A673 (cell line): ENCODE measurements around the gene NFKBIL1. TPM values are rescaled to one million over a fixed set of nuclear protein-coding genes. Genes with fewer than 3 reads are reported as not detected.

Experiments
- BruUV-seq: library from RNA; stranded (reverse); fragments of 400-500 nt; replicated peaks from 2 replicates; lab custom pipeline; 2021; lab: Mats Ljungman, UMichigan
- CTCF ChIA-PET: fragments of 300-600 bp; sonication (Branson Sonifier 250); formaldehyde crosslinking; loops from one replicate; lab custom pipeline; 2022; ENCODE audit warnings: antibody characterized with exemption; lab: Charles Lee
- POLR2A ChIA-PET: fragments of 300-600 bp; sonication (Branson Sonifier 250); formaldehyde crosslinking; loops from one replicate; lab custom pipeline; 2022; ENCODE audit warnings: antibody characterized with exemption; ENCODE audit not compliant: low non-redundant PET; lab: Charles Lee
- DNase-seq: peaks from one replicate; pipeline ENCODE4 v3.0.0-alpha.2; 2015; ENCODE audit warnings: low spot score
- H3K27ac ChIP-seq: fragments of 200-600 bp; sonication (generic); 2 replicates; pipeline ENCODE4 v1.5.1; 2016; ENCODE audit warnings: mixed run types, low read depth, mild to moderate bottlenecking, mixed read lengths, antibody characterized with exemption, low read length; ENCODE audit not compliant: poor library complexity, severe bottlenecking
- H3K27me3 ChIP-seq: fragments of 200-600 bp; sonication (generic); replicated peaks from 2 replicates; pipeline ENCODE4 v1.6.1; 2017; ENCODE audit warnings: mixed run types, low read depth, mild to moderate bottlenecking, mixed read lengths, antibody characterized with exemption, low read length; ENCODE audit not compliant: insufficient read depth, poor library complexity
- H3K36me3 ChIP-seq: fragments of 200-600 bp; sonication (generic); 2 replicates; pipeline ENCODE4 v1.6.1; 2016; ENCODE audit warnings: mixed run types, mild to moderate bottlenecking, mixed read lengths, antibody characterized with exemption, low read length; ENCODE audit not compliant: insufficient read depth, poor library complexity, severe bottlenecking
- H3K4me1 ChIP-seq: fragments of 200-600 bp; sonication (generic); 2 replicates; pipeline ENCODE4 v1.6.1; 2017; ENCODE audit warnings: mixed run types, mild to moderate bottlenecking, mixed read lengths, antibody characterized with exemption, low read length; ENCODE audit not compliant: insufficient read depth, poor library complexity, severe bottlenecking
- H3K4me3 ChIP-seq: fragments of 200-600 bp; sonication (generic); 2 replicates; pipeline ENCODE4 v1.5.1; 2016; ENCODE audit warnings: low read depth, mixed run types, mild to moderate bottlenecking, mixed read lengths, low read length; ENCODE audit not compliant: poor library complexity, severe bottlenecking
- H3K9me3 ChIP-seq: fragments of 200-600 bp; sonication (generic); 2 replicates; pipeline ENCODE4 v1.6.1; 2016; ENCODE audit warnings: mixed run types, low read depth, mild to moderate bottlenecking, mixed read lengths, antibody characterized with exemption, low read length; ENCODE audit not compliant: poor library complexity, severe bottlenecking
- CTCF ChIP-seq: fragments of 300-800, 200-600 bp; sonication (generic); conservative IDR thresholded peaks from 2 replicates; pipeline ENCODE4 v1.5.1; 2017; ENCODE audit warnings: low read depth, mild to moderate bottlenecking, antibody characterized with exemption, low read length, moderate library complexity, mixed read lengths
- EZH2 ChIP-seq: fragments of 200-600 bp; sonication (generic); IDR thresholded peaks from 2 replicates; pipeline ENCODE4 v1.6.1; 2017; ENCODE audit warnings: borderline replicate concordance, low read depth, mild to moderate bottlenecking, mixed read lengths, antibody characterized with exemption, low read length; ENCODE audit not compliant: poor library complexity, severe bottlenecking
- intact Hi-C: fragments of 100-400 bp; cut with micrococcal nuclease; formaldehyde crosslinking; loops from one replicate; pipeline ENCODE4 v1.10.0; 2022; ENCODE audit not compliant: unreplicated experiment
- total RNA-seq: library from RNA; stranded (reverse); gene quantifications from 2 replicates; pipeline ENCODE4 v1.2.3, GENCODE V29; 2021

The NFKBIL1 gene
- total RNA-seq, 1 experiment from 2014 or later = 15.7 TPM

DNA sequence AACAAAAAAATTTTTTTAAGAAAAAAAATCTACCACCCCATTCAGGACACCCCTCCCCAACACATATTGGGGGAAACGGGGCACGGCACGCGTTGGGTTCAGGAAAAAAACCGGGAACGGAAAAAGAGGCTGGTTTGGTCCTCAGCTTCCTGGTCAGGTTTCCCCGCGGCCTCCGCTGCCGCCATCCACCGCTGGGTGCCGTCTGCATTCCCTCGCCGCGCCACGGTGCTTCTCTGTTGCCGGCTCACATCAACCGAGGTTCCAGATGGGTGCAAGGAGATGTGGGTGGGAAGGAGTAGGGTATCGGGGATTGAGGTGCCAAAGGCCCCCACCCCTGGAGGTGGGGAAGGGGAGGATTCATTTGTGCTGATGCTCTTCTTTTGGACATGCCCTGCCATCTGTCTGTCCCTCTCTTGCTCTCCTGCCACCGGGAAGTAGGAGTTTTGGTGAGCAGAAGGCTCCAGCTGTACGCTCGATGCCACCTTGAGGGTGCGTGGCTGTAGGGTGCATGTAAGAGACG is 12.8 kb upstream of the NFKBIL1 start:
- Histone ChIP-seq H3K4me1 (peaks cover 7% of the 10 kb centered on the region), H3K27me3 (no peaks in the 10 kb centered on the region), H3K36me3 (peaks cover 98% of the 10 kb centered on the region), H3K9me3 (no peaks in the 10 kb centered on the region), H3K4me3 (no peak overlapping the region), H3K27ac (no peak overlapping the region)
- BruUV-seq = no TSS peak
- ChIA-PET POLR2A (interaction anchor here (0.7 kb wide), 1 partner anchor 86 kb away, joined by 3 read pairs; no protein-coding TSS in a partner anchor), CTCF (no interaction called here)
- intact Hi-C loops = no loop called here
- no peak for DNase-seq
- TF ChIP-seq CTCF (no peak), EZH2 (no peak)

- Histone ChIP-seq H3K9me3 (no peaks in the 10 kb centered on the region), H3K4me3 (no peak overlapping the region), H3K36me3 (peaks cover 100% of the 10 kb centered on the region), H3K27me3 (no peaks in the 10 kb centered on the region), H3K4me1 (peaks cover 16% of the 10 kb centered on the region), H3K27ac (no peak overlapping the region)
- ChIA-PET POLR2A (interaction anchor here (0.6 kb wide), 1 partner anchor 13 kb away, joined by 3 read pairs; no protein-coding TSS in a partner anchor), CTCF (interaction anchor here (0.6 kb wide), 1 partner anchor 11 kb away, joined by 3 read pairs; no protein-coding TSS in a partner anchor)
- TF ChIP-seq EZH2 (no peak), CTCF (no peak)
- DNase-seq = no peak
- BruUV-seq = no TSS peak
- intact Hi-C loops = no loop called here
Observed at GRCh38 chr6:31535538-31536324, 11.7 kb upstream of the NFKBIL1 start.

DNA sequence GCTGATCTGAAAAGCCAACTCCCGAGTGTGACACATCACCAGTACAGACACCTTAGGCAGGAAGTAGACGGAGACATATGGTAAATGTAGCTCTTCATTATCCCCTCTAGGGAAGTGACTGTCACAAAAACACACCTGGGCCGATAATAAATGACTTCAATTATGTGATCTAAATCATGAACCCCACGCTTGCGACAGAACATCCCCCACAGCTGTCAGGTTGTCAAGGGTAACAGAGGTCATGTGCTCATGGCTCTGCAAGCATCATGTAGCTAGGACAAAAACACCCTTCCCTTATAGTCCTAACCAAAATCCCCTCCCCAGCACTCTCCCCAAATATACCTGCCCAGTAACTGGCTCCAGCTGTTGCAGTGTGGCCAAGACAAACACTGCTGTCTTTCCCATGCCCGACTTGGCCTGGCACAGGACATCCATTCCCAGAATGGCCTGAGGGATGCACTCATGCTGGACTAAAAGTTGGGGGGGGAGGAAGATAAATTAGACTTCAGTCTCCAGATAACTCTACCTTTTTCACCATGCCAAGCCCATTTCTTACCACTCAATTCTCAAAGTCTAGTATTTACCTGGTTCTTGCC is 8.5 kb upstream of the NFKBIL1 start:
- H3K9me3 ChIP-seq = no peaks in the 10 kb centered on the region
- peaks cover 69% of the 10 kb centered on the region for H3K36me3 ChIP-seq
- no peak for TF ChIP-seq CTCF
- no peak for TF ChIP-seq EZH2
- intact Hi-C loops = no loop called here
- H3K4me1 ChIP-seq = peaks cover 16% of the 10 kb centered on the region
- no TSS peak for BruUV-seq
- peak overlapping the region; percentile 87 for H3K4me3 ChIP-seq
- POLR2A ChIA-PET = interaction anchor here (0.6 kb wide), 1 partner anchor 13 kb away, joined by 3 read pairs; no protein-coding TSS in a partner anchor
- no peak overlapping the region for H3K27ac ChIP-seq
- H3K27me3 ChIP-seq = no peaks in the 10 kb centered on the region
- CTCF ChIA-PET = no interaction called here
- no peak for DNase-seq
